GM12873 (cell line): ENCODE measurements around the gene ARHGEF11.
A peak's percentile ranks its signal among the peaks of the same experiment; 100 is the strongest.

ENCODE experiments used
- CTCF ChIP-seq: IDR thresholded peaks from 2 replicates; pipeline ENCODE4 v1.5.1; 2012; ENCODE audit warnings: low read depth, mild to moderate bottlenecking, moderate library complexity, low read length, control low read depth; ENCODE audit not compliant: insufficient read depth; ENCODE audit errors: missing control alignments

The ARHGEF11 gene

DNA sequence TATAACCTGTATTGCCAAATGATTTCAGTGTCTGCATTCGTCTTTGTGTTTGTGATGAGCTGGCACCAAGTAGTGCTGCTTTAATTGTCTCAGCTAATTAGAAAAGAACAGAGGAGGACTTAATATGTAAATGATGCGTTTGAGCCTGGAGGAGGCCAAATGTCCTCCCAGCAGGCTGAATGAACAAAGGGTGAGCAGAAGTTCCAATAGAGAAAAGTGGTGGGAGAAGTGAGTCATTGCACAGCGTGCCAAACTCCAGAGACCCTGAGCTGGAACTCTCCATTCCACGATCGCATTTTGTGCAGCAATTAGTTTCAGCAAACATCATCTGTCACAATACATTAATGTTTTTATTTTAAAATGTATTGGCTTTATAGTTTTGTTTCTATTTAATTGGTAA lies 36.2 kb upstream of the ARHGEF11 start:
- no peak for TF ChIP-seq CTCF

DNA sequence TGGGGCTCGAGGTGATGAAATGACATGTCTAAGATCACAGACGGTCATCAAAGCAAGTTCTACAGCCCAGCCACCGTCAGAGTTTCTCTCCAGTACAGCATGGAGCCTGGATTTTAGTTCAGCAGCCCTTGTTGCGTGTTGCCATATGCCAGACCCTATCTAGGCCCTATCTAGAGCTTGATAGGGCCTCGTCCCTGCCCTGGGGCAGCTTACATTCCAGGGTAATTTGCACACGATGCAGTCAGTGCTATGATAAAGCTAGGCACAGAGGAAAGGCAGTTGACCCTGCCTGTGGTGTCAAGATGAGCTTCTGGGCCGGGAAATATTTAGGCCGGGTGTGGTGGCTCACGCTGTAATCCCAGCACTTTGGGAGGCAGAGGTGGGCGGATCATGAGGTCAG lies 35.2 kb upstream of the ARHGEF11 start:
- TF ChIP-seq CTCF: no peak

GRCh38 chr1:157077394-157077793 lies 31.9 kb upstream of the ARHGEF11 start:
- TF ChIP-seq CTCF: no peak

- peak; percentile 67 for TF ChIP-seq CTCF
These were observed 28.6 kb upstream of the ARHGEF11 start for GRCh38 chr1:157073944-157074685.

DNA sequence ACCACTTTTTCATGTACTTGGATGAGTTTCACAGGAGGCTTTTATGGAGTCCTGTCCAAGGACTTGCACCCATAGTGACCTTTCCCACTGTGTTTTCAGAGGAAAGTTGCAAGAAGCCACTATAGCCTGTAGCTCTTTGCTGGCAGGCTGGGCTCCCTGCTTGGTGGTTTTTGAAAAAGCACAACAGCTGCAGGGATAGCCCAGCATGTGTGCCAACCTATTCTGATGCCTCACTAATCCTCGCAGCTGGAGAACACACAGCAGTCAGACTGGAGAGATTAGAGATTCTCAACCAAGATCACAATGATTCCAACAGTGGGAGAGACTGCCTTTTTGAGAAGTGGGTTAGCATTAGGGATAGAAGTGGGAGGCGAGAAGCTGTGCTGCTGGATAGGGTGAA lies 24.1 kb upstream of the ARHGEF11 start:
- TF ChIP-seq CTCF: no peak

DNA sequence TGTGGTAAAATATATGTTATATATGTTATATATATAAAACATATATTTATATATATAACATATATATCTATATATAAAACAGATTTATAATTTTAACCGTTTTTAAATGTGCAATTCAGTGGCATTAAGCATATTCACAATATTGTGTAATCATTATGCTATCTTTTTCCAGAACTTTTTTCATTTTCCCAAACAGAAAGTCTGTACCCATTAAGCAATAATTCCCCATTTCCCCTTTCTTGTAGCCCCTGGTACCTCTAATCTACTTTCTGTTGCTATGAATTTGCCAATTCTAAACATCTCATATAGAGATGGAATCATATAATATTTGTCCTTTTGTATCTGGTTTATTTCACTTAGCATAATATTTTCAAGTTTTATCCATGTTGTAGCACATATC lies 10.7 kb upstream of the ARHGEF11 start:
- no peak for TF ChIP-seq CTCF

- no peak for TF ChIP-seq CTCF
These were observed 5.3 kb upstream of the ARHGEF11 start for GRCh38 chr1:157050836-157051235.
